OCI-LY3 (cell line): ENCODE data around the gene ADD2.
"Not testable (repeated sequence)": the region's sequence is repeated elsewhere in the genome, so short reads cannot be mapped to it uniquely, and the experiment has no call there.

Source experiments
- H2AFZ ChIP-seq: fragments of 200-600, 300-600 bp; shearing (Covaris generic); 2 replicates; pipeline ENCODE4 v1.6.0; 2014; ENCODE audit warnings: antibody characterized with exemption, low read depth, low read length
- H3K27ac ChIP-seq: fragments of 200-600, 300-600 bp; sonication (generic); 2 replicates; pipeline ENCODE4 v1.5.1; 2014; ENCODE audit warnings: mild to moderate bottlenecking, low read length, moderate library complexity, mixed read lengths
- H3K27me3 ChIP-seq: fragments of 200-600, 300-600 bp; sonication (generic); 2 replicates; pipeline ENCODE4 v1.6.1; 2014; ENCODE audit warnings: low read depth, low read length, mixed read lengths
- H3K36me3 ChIP-seq: fragments of 200-600, 300-600 bp; sonication (generic); replicated peaks from 2 replicates; pipeline ENCODE3; 2014; ENCODE audit warnings: low read depth, low read length, mixed read lengths
- H3K4me1 ChIP-seq: fragments of 300-600, 200-600 bp; sonication (generic); 2 replicates; pipeline ENCODE4 v1.6.1; 2014; ENCODE audit warnings: low read length, mixed read lengths
- H3K4me2 ChIP-seq: fragments of 200-600, 300-600 bp; sonication (generic); 2 replicates; pipeline ENCODE4 v1.6.1; 2014; ENCODE audit warnings: low read length, mixed read lengths
- H3K4me3 ChIP-seq: fragments of 300-600, 200-600 bp; sonication (generic); 2 replicates; pipeline ENCODE4 v1.5.1; 2014; ENCODE audit warnings: antibody characterized with exemption, mild to moderate bottlenecking, low read length, moderate library complexity
- H3K79me2 ChIP-seq: fragments of 300-600, 200-600 bp; shearing (Covaris generic); 2 replicates; pipeline ENCODE4 v1.6.1; 2014; ENCODE audit warnings: mild to moderate bottlenecking, low read length, mixed read lengths
- H3K9ac ChIP-seq: fragments of 300-600, 200-600 bp; shearing (Covaris generic); 2 replicates; pipeline ENCODE4 v1.6.0; 2014; ENCODE audit warnings: mild to moderate bottlenecking, low read length, moderate library complexity
- H3K9me3 ChIP-seq: fragments of 200-600, 300-600 bp; shearing (Covaris generic); 2 replicates; pipeline ENCODE4 v1.6.1; 2014; ENCODE audit warnings: low read length, mixed read lengths; ENCODE audit not compliant: insufficient read depth
- H4K20me1 ChIP-seq: fragments of 200-600, 300-600 bp; sonication (generic); 2 replicates; pipeline ENCODE4 v1.6.1; 2016; ENCODE audit warnings: low read length, mixed read lengths; ENCODE audit not compliant: insufficient read depth
- EZH2phosphoT487 ChIP-seq: fragments of 200-600 bp; shearing (Covaris generic); IDR thresholded peaks from 2 replicates; pipeline ENCODE4 v1.6.1; 2018; ENCODE audit warnings: antibody characterized with exemption, mixed run types, low read depth
- TF ChIP-seq, protein P1 (sequence below): fragments of 200-600, 300-600 bp; sonication (generic); IDR thresholded peaks from 2 replicates; pipeline ENCODE4 v1.5.1; 2014; ENCODE audit warnings: antibody characterized with exemption, low read length, low read depth

ADD2 gene

DNA sequence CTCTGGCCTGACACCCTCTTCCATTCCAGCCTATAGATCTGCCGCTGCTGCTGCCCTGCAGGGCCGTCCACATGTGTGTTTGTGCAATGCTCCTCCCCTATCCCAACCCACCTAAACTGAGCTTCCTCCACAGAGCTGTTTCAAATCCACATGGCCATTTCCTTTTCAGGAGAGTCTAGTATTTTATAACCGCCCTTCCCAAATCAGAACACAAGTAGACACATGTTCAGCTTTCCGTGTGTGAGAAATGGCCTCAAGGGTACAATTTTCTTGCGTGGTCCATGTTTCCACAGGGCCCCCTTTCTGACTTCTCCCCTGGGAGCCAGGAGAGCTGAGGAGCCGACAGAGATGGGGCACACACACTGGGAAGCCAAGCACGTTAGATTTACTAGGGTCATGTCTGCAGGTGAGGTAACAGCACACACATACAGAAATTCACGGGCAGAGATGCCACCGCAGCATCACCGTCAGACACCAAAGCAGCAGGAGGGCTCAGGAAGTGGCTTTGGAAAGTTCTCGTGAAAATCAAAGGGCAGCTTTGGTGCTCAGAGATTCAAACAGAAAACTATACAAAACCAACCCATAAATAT lies 111.5 kb downstream of the ADD2 start:
- TF ChIP-seq EZH2phosphoT487, result no peak
- TF ChIP-seq, protein P1, sequence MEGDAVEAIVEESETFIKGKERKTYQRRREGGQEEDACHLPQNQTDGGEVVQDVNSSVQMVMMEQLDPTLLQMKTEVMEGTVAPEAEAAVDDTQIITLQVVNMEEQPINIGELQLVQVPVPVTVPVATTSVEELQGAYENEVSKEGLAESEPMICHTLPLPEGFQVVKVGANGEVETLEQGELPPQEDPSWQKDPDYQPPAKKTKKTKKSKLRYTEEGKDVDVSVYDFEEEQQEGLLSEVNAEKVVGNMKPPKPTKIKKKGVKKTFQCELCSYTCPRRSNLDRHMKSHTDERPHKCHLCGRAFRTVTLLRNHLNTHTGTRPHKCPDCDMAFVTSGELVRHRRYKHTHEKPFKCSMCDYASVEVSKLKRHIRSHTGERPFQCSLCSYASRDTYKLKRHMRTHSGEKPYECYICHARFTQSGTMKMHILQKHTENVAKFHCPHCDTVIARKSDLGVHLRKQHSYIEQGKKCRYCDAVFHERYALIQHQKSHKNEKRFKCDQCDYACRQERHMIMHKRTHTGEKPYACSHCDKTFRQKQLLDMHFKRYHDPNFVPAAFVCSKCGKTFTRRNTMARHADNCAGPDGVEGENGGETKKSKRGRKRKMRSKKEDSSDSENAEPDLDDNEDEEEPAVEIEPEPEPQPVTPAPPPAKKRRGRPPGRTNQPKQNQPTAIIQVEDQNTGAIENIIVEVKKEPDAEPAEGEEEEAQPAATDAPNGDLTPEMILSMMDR, result no peak
- Histone ChIP-seq H3K27ac (no peak overlapping the region), H3K27me3 (peaks cover 37% of the 10 kb centered on the region)

DNA sequence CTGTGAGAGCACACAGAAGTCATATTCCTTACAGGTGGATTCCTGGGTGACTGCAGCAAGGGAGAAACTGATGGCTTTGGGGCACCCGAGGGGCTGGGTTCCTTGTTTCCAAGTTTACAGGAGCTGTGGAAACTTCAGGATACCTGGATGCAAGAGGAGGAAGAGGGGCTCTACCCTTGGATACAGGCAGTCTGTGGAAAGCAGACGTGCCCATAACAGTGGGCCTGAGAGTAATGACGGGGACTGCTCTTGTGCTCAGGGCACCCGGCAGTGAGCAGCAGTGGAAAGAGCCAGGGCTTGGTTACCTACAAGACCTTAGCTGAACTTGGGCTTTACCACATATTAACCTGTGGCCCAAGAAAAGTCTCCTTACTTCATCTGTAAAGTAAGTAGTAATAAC lies 112.2 kb downstream of the ADD2 start:
- Histone ChIP-seq H3K9ac (no peak overlapping the region), H3K4me3 (no peak overlapping the region), H3K9me3 (0 out of 2 replicates have a peak, but pooled peaks cover 5% of the 10 kb centered on the region), H3K27ac (no peak overlapping the region), H2AFZ (no peak overlapping the region), H3K79me2 (no peaks in the 10 kb centered on the region), H3K27me3 (peaks cover 41% of the 10 kb centered on the region), H3K36me3 (no peaks in the 10 kb centered on the region), H3K4me1 (no peaks in the 10 kb centered on the region), H4K20me1 (no peaks in the 10 kb centered on the region), H3K4me2 (no peak overlapping the region)
- TF ChIP-seq, protein P1, result no peak
- no peak for TF ChIP-seq EZH2phosphoT487

More for the DNA sequence above, 111.5 kb downstream of the ADD2 start:
- Histone ChIP-seq H4K20me1 (no peaks in the 10 kb centered on the region), H3K9me3 (0 out of 2 replicates have a peak, but pooled peaks cover 1% of the 10 kb centered on the region), H3K4me3 (no peak overlapping the region), H3K4me1 (no peaks in the 10 kb centered on the region), H3K9ac (no peak overlapping the region), H2AFZ (no peak overlapping the region), H3K4me2 (no peak overlapping the region), H3K79me2 (no peaks in the 10 kb centered on the region), H3K36me3 (no peaks in the 10 kb centered on the region)

GRCh38 chr2:70655211-70655610 lies 112.8 kb downstream of the ADD2 start:
- H3K36me3 ChIP-seq, H3K9me3 ChIP-seq, H3K27ac ChIP-seq, H3K4me1 ChIP-seq, H3K9ac ChIP-seq, H3K4me2 ChIP-seq, H4K20me1 ChIP-seq, H3K79me2 ChIP-seq, H2AFZ ChIP-seq, H3K4me3 ChIP-seq: not testable (repeated sequence)
- TF ChIP-seq, protein P1, result peak; percentile 60
- H3K27me3 ChIP-seq, result peaks cover 45% of the 10 kb centered on the region

DNA sequence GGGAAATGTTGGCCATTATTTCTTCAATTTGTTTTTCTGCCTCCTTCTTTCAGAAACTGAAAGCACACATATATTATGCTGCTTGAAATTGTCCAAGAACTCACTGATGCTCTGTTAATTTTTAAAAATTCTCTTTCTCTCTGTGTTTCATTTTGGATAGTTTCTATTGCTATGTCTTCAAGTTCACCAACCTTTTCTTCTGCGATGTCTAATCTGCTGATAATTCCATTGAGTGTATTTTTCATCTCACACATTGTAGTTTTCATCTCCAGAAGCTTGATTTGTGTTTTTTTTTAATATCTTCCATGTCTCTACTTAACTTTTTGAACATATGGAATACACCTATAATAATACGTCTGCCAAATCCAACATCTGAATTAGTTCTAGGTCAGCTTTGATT lies 116.3 kb downstream of the ADD2 start:
- TF ChIP-seq, protein P1, result no peak
- TF ChIP-seq EZH2phosphoT487, result no peak
- Histone ChIP-seq H3K27me3 (peaks cover 36% of the 10 kb centered on the region), H2AFZ (no peak overlapping the region)

More for the DNA sequence above, 116.3 kb downstream of the ADD2 start:
- Histone ChIP-seq H4K20me1 (no peaks in the 10 kb centered on the region), H3K36me3 (no peaks in the 10 kb centered on the region), H3K9me3 (0 out of 2 replicates have a peak, but pooled peaks cover 5% of the 10 kb centered on the region), H3K27ac (no peak overlapping the region), H3K79me2 (no peaks in the 10 kb centered on the region), H3K4me2 (no peak overlapping the region), H3K4me1 (no peaks in the 10 kb centered on the region), H3K4me3 (no peak overlapping the region), H3K9ac (no peak overlapping the region)
